A673 (cell line): ENCODE measurements around the gene PPOX. TPM values are rescaled to one million over a fixed set of nuclear protein-coding genes. Genes with fewer than 3 reads are reported as not detected.
A peak's percentile ranks its signal among the peaks of the same experiment; 100 is the strongest.

Experiments
- BruUV-seq: library from RNA; stranded (reverse); fragments of 400-500 nt; replicated peaks from 2 replicates; lab custom pipeline; 2021; lab: Mats Ljungman, UMichigan
- CTCF ChIA-PET: fragments of 300-600 bp; sonication (Branson Sonifier 250); formaldehyde crosslinking; loops from one replicate; lab custom pipeline; 2022; ENCODE audit warnings: antibody characterized with exemption; lab: Charles Lee
- POLR2A ChIA-PET: fragments of 300-600 bp; sonication (Branson Sonifier 250); formaldehyde crosslinking; loops from one replicate; lab custom pipeline; 2022; ENCODE audit warnings: antibody characterized with exemption; ENCODE audit not compliant: low non-redundant PET; lab: Charles Lee
- DNase-seq: peaks from one replicate; pipeline ENCODE4 v3.0.0-alpha.2; 2015; ENCODE audit warnings: low spot score
- H3K27ac ChIP-seq: fragments of 200-600 bp; sonication (generic); 2 replicates; pipeline ENCODE4 v1.5.1; 2016; ENCODE audit warnings: mixed run types, low read depth, mild to moderate bottlenecking, mixed read lengths, antibody characterized with exemption, low read length; ENCODE audit not compliant: poor library complexity, severe bottlenecking
- H3K27me3 ChIP-seq: fragments of 200-600 bp; sonication (generic); replicated peaks from 2 replicates; pipeline ENCODE4 v1.6.1; 2017; ENCODE audit warnings: mixed run types, low read depth, mild to moderate bottlenecking, mixed read lengths, antibody characterized with exemption, low read length; ENCODE audit not compliant: insufficient read depth, poor library complexity
- H3K36me3 ChIP-seq: fragments of 200-600 bp; sonication (generic); 2 replicates; pipeline ENCODE4 v1.6.1; 2016; ENCODE audit warnings: mixed run types, mild to moderate bottlenecking, mixed read lengths, antibody characterized with exemption, low read length; ENCODE audit not compliant: insufficient read depth, poor library complexity, severe bottlenecking
- H3K4me1 ChIP-seq: fragments of 200-600 bp; sonication (generic); 2 replicates; pipeline ENCODE4 v1.6.1; 2017; ENCODE audit warnings: mixed run types, mild to moderate bottlenecking, mixed read lengths, antibody characterized with exemption, low read length; ENCODE audit not compliant: insufficient read depth, poor library complexity, severe bottlenecking
- H3K4me3 ChIP-seq: fragments of 200-600 bp; sonication (generic); 2 replicates; pipeline ENCODE4 v1.5.1; 2016; ENCODE audit warnings: low read depth, mixed run types, mild to moderate bottlenecking, mixed read lengths, low read length; ENCODE audit not compliant: poor library complexity, severe bottlenecking
- H3K9me3 ChIP-seq: fragments of 200-600 bp; sonication (generic); 2 replicates; pipeline ENCODE4 v1.6.1; 2016; ENCODE audit warnings: mixed run types, low read depth, mild to moderate bottlenecking, mixed read lengths, antibody characterized with exemption, low read length; ENCODE audit not compliant: poor library complexity, severe bottlenecking
- CTCF ChIP-seq: fragments of 300-800, 200-600 bp; sonication (generic); conservative IDR thresholded peaks from 2 replicates; pipeline ENCODE4 v1.5.1; 2017; ENCODE audit warnings: low read depth, mild to moderate bottlenecking, antibody characterized with exemption, low read length, moderate library complexity, mixed read lengths
- EZH2 ChIP-seq: fragments of 200-600 bp; sonication (generic); IDR thresholded peaks from 2 replicates; pipeline ENCODE4 v1.6.1; 2017; ENCODE audit warnings: borderline replicate concordance, low read depth, mild to moderate bottlenecking, mixed read lengths, antibody characterized with exemption, low read length; ENCODE audit not compliant: poor library complexity, severe bottlenecking
- intact Hi-C: fragments of 100-400 bp; cut with micrococcal nuclease; formaldehyde crosslinking; loops from one replicate; pipeline ENCODE4 v1.10.0; 2022; ENCODE audit not compliant: unreplicated experiment
- total RNA-seq: library from RNA; stranded (reverse); gene quantifications from 2 replicates; pipeline ENCODE4 v1.2.3, GENCODE V29; 2021

The PPOX gene
- total RNA-seq, 1 experiment from 2014 or later: 25.2 TPM

- Histone ChIP-seq H3K4me3 (peak overlapping the region; percentile 92), H3K27ac (peak overlapping the region; percentile 87), H3K9me3 (no peaks in the 10 kb centered on the region), H3K4me1 (peaks cover 48% of the 10 kb centered on the region), H3K36me3 (peaks cover 23% of the 10 kb centered on the region), H3K27me3 (no peaks in the 10 kb centered on the region)
- no peak for DNase-seq
- intact Hi-C loops: no loop called here
- TF ChIP-seq CTCF: no peak
- no peak for TF ChIP-seq EZH2
- ChIA-PET CTCF (interaction anchor here (0.6 to 2.8 kb wide), 3 partner anchors 24 to 90 kb away, joined by 8 to 14 read pairs (median 10); partner anchors contain the start of gene TOMM40L), POLR2A (interaction anchor here (0.6 to 1.2 kb wide), 3 partner anchors 17 to 46 kb away, joined by 4 to 5 read pairs (median 4); partner anchors contain the start of gene B4GALT3)
- no TSS peak for BruUV-seq
Measured at GRCh38 chr1:161200992-161201835, 35.0 kb downstream of the PPOX start.

- no peaks in the 10 kb centered on the region for H3K27me3 ChIP-seq
- peak; percentile 100 for DNase-seq
- peak within 1 kb of the TSS; percentile 87 for H3K27ac ChIP-seq
- peak within 1 kb of the TSS; percentile 92 for H3K4me3 ChIP-seq
- BruUV-seq: no TSS peak
- H3K4me1 ChIP-seq: peaks cover 39% of the 10 kb centered on the region
- intact Hi-C loops: no loop called here
- H3K36me3 ChIP-seq: peaks cover 29% of the 10 kb centered on the region
- CTCF ChIA-PET: interaction anchor here (1.0 to 1.4 kb wide), 2 partner anchors 24 to 36 kb away, joined by 5 to 14 read pairs; partner anchors contain the start of genes PPOX and TOMM40L
- POLR2A ChIA-PET: interaction anchor here (0.6 to 1.2 kb wide), 3 partner anchors 16 to 46 kb away, joined by 4 to 5 read pairs (median 4); partner anchors contain the start of gene B4GALT3
- TF ChIP-seq EZH2 (no peak), CTCF (peak; percentile 48)
- no peaks in the 10 kb centered on the region for H3K9me3 ChIP-seq
Measured at GRCh38 chr1:161201836-161202712, 35.8 kb downstream of the PPOX start, which contains the start of gene NDUFS2. Gene NDUFS2, plus strand, starts transcription at chr1:161202367. Its CDS starts 19 bp downstream, at chr1:161202386.
